ENCODE data around the gene CDNF. TPM values are rescaled to one million over a fixed set of nuclear protein-coding genes. Genes with fewer than 3 reads are reported as not detected.

CDNF gene
- total RNA-seq, 2 donors from 2014 or later = 0.48 to 1.0 TPM

Other genes with a start within 250 kb of the CDNF start
- 100 to 1,000 TPM; 226 to 255 TPM for gene FAM107B, start 63.1 kb downstream of the CDNF start, total RNA-seq
- gene HSPA14, start 269 bp upstream of the CDNF start, total RNA-seq = 10 to 100 TPM; 30.3 to 32.4 TPM
- 10 to 100 TPM; 25.4 to 30.3 TPM for gene MSANTD7, start 269 bp upstream of the CDNF start, total RNA-seq
- gene SUV39H2, start 40.8 kb upstream of the CDNF start, total RNA-seq = 10 to 100 TPM; 20.4 to 40.5 TPM
- 10 to 100 TPM; 24.8 to 37.3 TPM for gene DCLRE1C, start 116.1 kb upstream of the CDNF start, total RNA-seq
- gene MEIG1, start 121.4 kb upstream of the CDNF start, total RNA-seq = not detected
- 1 to 10 TPM in 1 of 2 donors, under 1 TPM in 1; 0.89 to 1.2 TPM for gene OLAH, start 205.9 kb upstream of the CDNF start, total RNA-seq